Endothelial cell of umbilical vein (primary cell): ENCODE measurements around the gene ADGB. TPM values are rescaled to one million over a fixed set of nuclear protein-coding genes. Genes with fewer than 3 reads are reported as not detected.

Experiments
- BruUV-seq: library from RNA; stranded (reverse); fragments of 400-500 nt; replicated peaks from 2 replicates; lab custom pipeline; 2021; lab: Mats Ljungman, UMichigan
- CTCF ChIA-PET: fragments of 300-600, 350-600 bp; sonication (Branson Sonifier 250); formaldehyde crosslinking; loops from one replicate; lab custom pipeline; 2021; ENCODE audit warnings: antibody characterized with exemption, inconsistent platforms; lab: Charles Lee
- POLR2A ChIA-PET: fragments of 300-600, 350-600 bp; sonication (Branson Sonifier 250); formaldehyde crosslinking; loops from one replicate; lab custom pipeline; 2021; ENCODE audit warnings: antibody characterized with exemption, inconsistent platforms; lab: Charles Lee
- DNase-seq: peaks from one replicate; pipeline ENCODE4 v3.0.0-alpha.2; 2011; ENCODE audit warnings: low read depth, low spot score
- FAIRE-seq: peaks from 2 replicates; lab custom pipeline; 2011; peaks lifted over from hg19 to GRCh38; lab: Jason Lieb, UNC
- H2AFZ ChIP-seq: 2 replicates; pipeline ENCODE4 v1.6.0; 2012; ENCODE audit warnings: low read depth, low read length, control low read depth, inconsistent platforms
- H3K27ac ChIP-seq: 2 replicates; pipeline ENCODE4 v1.5.1; 2011; ENCODE audit warnings: low read depth, mild to moderate bottlenecking, control low read depth, low read length, moderate library complexity; ENCODE audit not compliant: insufficient read depth
- H3K27me3 ChIP-seq, 2 experiments: 2 replicates each; pipeline versions ENCODE4 v1.6.0 to v1.6.1; 2011; ENCODE audit warnings: low read length in 2 of 2, mixed read lengths in 1 of 2; ENCODE audit not compliant: control insufficient read depth in 2 of 2, insufficient read depth in 2 of 2
- H3K36me3 ChIP-seq, 2 experiments: 2 replicates in 1 of 2; 3 replicates in 1 of 2; pipeline ENCODE4 v1.5.1; 2011; ENCODE audit warnings: low read length in 2 of 2, mild to moderate bottlenecking in 1 of 2, moderate library complexity in 1 of 2; ENCODE audit not compliant: control insufficient read depth in 2 of 2, insufficient read depth in 2 of 2; ENCODE audit errors: extremely low read depth in 1 of 2
- H3K4me1 ChIP-seq: 3 replicates; pipeline ENCODE4 v1.5.1; 2011; ENCODE audit warnings: mild to moderate bottlenecking, low read length; ENCODE audit not compliant: control insufficient read depth, insufficient read depth; ENCODE audit errors: extremely low read depth
- H3K4me2 ChIP-seq: 2 replicates; pipeline ENCODE4 v1.6.1; 2011; ENCODE audit warnings: low read length, control low read depth, mixed read lengths; ENCODE audit not compliant: insufficient read depth
- H3K4me3 ChIP-seq, 3 experiments: fragments of 200-600 bp in 1 of 3; sonication (generic), shearing (Covaris generic) in 1 of 3; replicated peaks in 1 of 3; 2 replicates each; pipeline ENCODE4 v1.5.1; 2011 to 2016; ENCODE audit warnings: control low read depth in 3 of 3, low read length in 3 of 3, mild to moderate bottlenecking in 2 of 3, inconsistent platforms in 1 of 3, low read depth in 1 of 3, moderate library complexity in 1 of 3; ENCODE audit not compliant: insufficient read depth in 1 of 3
- H3K79me2 ChIP-seq: 2 replicates; pipeline ENCODE4 v1.6.0; 2012; ENCODE audit warnings: low read length, inconsistent platforms; ENCODE audit not compliant: control insufficient read depth, insufficient read depth
- H3K9ac ChIP-seq: replicated peaks from 2 replicates; pipeline ENCODE3; 2011; ENCODE audit warnings: low read length, control low read depth; ENCODE audit not compliant: insufficient read depth; ENCODE audit errors: extremely low read depth
- H3K9me1 ChIP-seq: replicated peaks from 3 replicates; pipeline ENCODE4 v1.6.0; 2011; ENCODE audit warnings: mild to moderate bottlenecking, low read length; ENCODE audit not compliant: control insufficient read depth, insufficient read depth; ENCODE audit errors: extremely low read depth
- H3K9me3 ChIP-seq: replicated peaks from 2 replicates; pipeline ENCODE4 v1.5.1; 2012; ENCODE audit warnings: low read length, inconsistent platforms; ENCODE audit not compliant: control insufficient read depth, insufficient read depth
- H4K20me1 ChIP-seq: replicated peaks from 2 replicates; pipeline ENCODE3; 2011; ENCODE audit warnings: mild to moderate bottlenecking, low read length; ENCODE audit not compliant: control insufficient read depth, insufficient read depth; ENCODE audit errors: extremely low read depth
- EZH2 ChIP-seq: IDR thresholded peaks from 2 replicates; pipeline ENCODE4 v1.6.1; 2012; ENCODE audit warnings: borderline replicate concordance, low read depth, mild to moderate bottlenecking, moderate library complexity, low read length, inconsistent platforms; ENCODE audit not compliant: severe bottlenecking
- FOS ChIP-seq: IDR thresholded peaks from 2 replicates; pipeline ENCODE4 v1.6.1; 2011; ENCODE audit warnings: mild to moderate bottlenecking, low read length, moderate library complexity, borderline replicate concordance; ENCODE audit not compliant: insufficient read depth
- GATA2 ChIP-seq: IDR thresholded peaks from 2 replicates; pipeline ENCODE4 v1.7.0; 2011; ENCODE audit warnings: low read depth, mild to moderate bottlenecking, moderate library complexity, mixed read lengths, low read length; ENCODE audit not compliant: insufficient read length, insufficient read depth
- JUN ChIP-seq: IDR thresholded peaks from 2 replicates; pipeline ENCODE4 v1.6.1; 2011; ENCODE audit warnings: borderline replicate concordance, low read depth; ENCODE audit not compliant: insufficient read length, insufficient read depth
- POLR2A ChIP-seq: IDR thresholded peaks from 2 replicates; pipeline ENCODE4 v1.6.1; 2012; ENCODE audit warnings: low read depth, mild to moderate bottlenecking, control low read depth, low read length
- POLR2AphosphoS5 ChIP-seq: IDR thresholded peaks from 2 replicates; pipeline ENCODE4 v1.6.1; 2012; ENCODE audit warnings: low read depth, mild to moderate bottlenecking, control low read depth, low read length, moderate library complexity; ENCODE audit not compliant: insufficient read depth
- dilution Hi-C: fragments of 300-500 bp; cut with MboI; formaldehyde crosslinking; loops from one replicate; pipeline ENCODE4 v1.15.0; 2019; ENCODE audit warnings: low sequenced_read_pairs; ENCODE audit not compliant: extremely low pct_ligation_motif_present
- intact Hi-C: fragments of 100-400 bp; cut with micrococcal nuclease; formaldehyde crosslinking; loops from one replicate; pipeline ENCODE4 v1.10.0; 2022
- polyA plus RNA-seq, 4 experiments: library from polyadenylated mRNA; depleted of rRNA in 3 of 4; stranded (reverse) in 3 of 4; unstranded in 1 of 4; fragments of >200 nt; gene quantifications; 2 replicates each; pipeline versions ENCODE4 v1.2.1 to v1.2.3, GENCODE V29; 2011 to 2012; ENCODE audit warnings: missing spikeins in 1 of 4
- total RNA-seq: library from RNA; stranded (reverse); gene quantifications from 2 replicates; pipeline ENCODE4 v1.2.3, GENCODE V29; 2021
- TF ChIP-seq, protein P1 (sequence below), 2 donors: IDR thresholded peaks; 1 replicate in 1 of 2; 2 replicates in 1 of 2; pipeline ENCODE4 v1.5.1; 2011; ENCODE audit warnings: low read length in 2 of 2, mild to moderate bottlenecking in 2 of 2, moderate library complexity in 2 of 2, control low read depth in 1 of 2, inconsistent platforms in 1 of 2, low read depth in 1 of 2; ENCODE audit not compliant: insufficient read depth in 1 of 2; ENCODE audit errors: extremely low read depth in 1 of 2
- TF ChIP-seq, protein P2 (sequence below): IDR thresholded peaks from 2 replicates; pipeline ENCODE4 v1.6.1; 2011; ENCODE audit not compliant: insufficient read depth, insufficient read length

The ADGB gene
- total and polyA plus RNA-seq, 2 donors (not counting 3 experiments of a cell fraction or from before 2014, with no cell fraction given) = not detected

- no peak for FAIRE-seq
- BruUV-seq = no TSS peak
- no peak overlapping the region for H3K27ac ChIP-seq
These were observed 261.2 kb downstream of the ADGB start for GRCh38 chr6:146859795-146860495.

More at GRCh38 chr6:146859795-146860495, 261.2 kb downstream of the ADGB start:
- Histone ChIP-seq H3K79me2 (no peaks in the 10 kb centered on the region), H3K36me3 (no peaks in the 10 kb centered on the region), H3K9me1 (no peaks in the 10 kb centered on the region), H4K20me1 (no peaks in the 10 kb centered on the region), H2AFZ (no peak overlapping the region), H3K4me2 (no peak overlapping the region), H3K4me3 (no peak overlapping the region), H3K9me3 (no peaks in the 10 kb centered on the region), H3K4me1 (peaks cover 2% of the 10 kb centered on the region), H3K9ac (no peak overlapping the region), H3K27me3 (no peaks in the 10 kb centered on the region)
- TF ChIP-seq POLR2AphosphoS5 (no peak), GATA2 (no peak), JUN (no peak), EZH2 (no peak), POLR2A (no peak), FOS (no peak)
- TF ChIP-seq, protein P1, sequence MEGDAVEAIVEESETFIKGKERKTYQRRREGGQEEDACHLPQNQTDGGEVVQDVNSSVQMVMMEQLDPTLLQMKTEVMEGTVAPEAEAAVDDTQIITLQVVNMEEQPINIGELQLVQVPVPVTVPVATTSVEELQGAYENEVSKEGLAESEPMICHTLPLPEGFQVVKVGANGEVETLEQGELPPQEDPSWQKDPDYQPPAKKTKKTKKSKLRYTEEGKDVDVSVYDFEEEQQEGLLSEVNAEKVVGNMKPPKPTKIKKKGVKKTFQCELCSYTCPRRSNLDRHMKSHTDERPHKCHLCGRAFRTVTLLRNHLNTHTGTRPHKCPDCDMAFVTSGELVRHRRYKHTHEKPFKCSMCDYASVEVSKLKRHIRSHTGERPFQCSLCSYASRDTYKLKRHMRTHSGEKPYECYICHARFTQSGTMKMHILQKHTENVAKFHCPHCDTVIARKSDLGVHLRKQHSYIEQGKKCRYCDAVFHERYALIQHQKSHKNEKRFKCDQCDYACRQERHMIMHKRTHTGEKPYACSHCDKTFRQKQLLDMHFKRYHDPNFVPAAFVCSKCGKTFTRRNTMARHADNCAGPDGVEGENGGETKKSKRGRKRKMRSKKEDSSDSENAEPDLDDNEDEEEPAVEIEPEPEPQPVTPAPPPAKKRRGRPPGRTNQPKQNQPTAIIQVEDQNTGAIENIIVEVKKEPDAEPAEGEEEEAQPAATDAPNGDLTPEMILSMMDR (IDR thresholded peaks at IDR 0.05; ENCODE audit: extremely low read depth in 1 of 2, insufficient read depth in 1 of 2, low read depth in 1 of 2, low read length in 2 of 2) = no peak
- TF ChIP-seq, protein P2, sequence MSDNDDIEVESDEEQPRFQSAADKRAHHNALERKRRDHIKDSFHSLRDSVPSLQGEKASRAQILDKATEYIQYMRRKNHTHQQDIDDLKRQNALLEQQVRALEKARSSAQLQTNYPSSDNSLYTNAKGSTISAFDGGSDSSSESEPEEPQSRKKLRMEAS = no peak
- ChIA-PET CTCF (no interaction called here), POLR2A (no interaction called here)
- dilution Hi-C loops = no loop called here
- no peak for DNase-seq
- intact Hi-C loops = loop anchor here (5.0 to 10.0 kb wide), 5 partner anchors 147 to 527 kb away; no protein-coding TSS in a partner anchor
